Ramos (cell line): ENCODE data around the gene SULT4A1.

Experiments
- in situ Hi-C: fragments of 300-500 bp; cut with MboI; formaldehyde crosslinking; loops from one replicate; pipeline ENCODE4 v1.14.3; 2022; ENCODE audit warnings: low sequenced_read_pairs; ENCODE audit not compliant: unreplicated experiment

The SULT4A1 gene

DNA sequence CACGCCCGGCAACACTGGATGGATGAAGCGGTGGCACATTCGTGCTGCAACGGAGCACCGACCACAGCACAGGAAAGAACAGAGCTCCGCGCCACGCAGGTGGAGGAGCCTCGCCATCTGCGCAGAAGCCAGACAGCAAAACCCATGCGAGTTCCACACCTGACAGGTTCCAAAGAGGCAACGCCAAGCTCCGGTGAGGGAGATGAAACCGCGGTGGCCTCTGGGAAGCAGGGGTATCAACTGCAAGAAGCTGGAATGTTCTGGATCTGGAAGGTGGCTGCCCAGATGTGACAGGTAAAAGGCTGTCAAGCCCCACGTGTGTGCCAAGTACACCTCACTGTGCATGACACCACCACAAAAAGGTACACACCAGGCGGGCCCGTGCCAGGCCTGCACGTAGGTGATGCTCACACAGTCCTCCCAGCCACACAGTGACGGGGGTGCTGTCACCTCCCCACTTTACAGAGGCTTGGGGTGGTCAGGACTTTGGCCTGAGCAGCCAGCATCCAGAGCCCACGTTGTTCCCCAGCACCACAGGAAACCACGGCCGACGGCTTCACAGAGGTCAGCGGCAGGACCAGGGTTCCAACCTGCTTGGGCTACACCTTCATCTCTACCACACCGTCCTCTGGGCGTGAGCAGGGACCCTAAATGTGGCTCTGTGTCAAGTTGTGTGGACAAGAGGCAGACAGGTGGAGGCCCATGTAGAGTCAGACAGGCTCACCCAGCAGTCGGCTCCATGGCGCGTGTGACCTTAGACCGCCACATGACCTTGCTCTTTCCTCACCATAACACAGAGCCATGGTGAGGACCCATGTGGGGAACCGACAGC lies 30.5 kb downstream of the SULT4A1 start:
- in situ Hi-C loops = no loop called here

DNA sequence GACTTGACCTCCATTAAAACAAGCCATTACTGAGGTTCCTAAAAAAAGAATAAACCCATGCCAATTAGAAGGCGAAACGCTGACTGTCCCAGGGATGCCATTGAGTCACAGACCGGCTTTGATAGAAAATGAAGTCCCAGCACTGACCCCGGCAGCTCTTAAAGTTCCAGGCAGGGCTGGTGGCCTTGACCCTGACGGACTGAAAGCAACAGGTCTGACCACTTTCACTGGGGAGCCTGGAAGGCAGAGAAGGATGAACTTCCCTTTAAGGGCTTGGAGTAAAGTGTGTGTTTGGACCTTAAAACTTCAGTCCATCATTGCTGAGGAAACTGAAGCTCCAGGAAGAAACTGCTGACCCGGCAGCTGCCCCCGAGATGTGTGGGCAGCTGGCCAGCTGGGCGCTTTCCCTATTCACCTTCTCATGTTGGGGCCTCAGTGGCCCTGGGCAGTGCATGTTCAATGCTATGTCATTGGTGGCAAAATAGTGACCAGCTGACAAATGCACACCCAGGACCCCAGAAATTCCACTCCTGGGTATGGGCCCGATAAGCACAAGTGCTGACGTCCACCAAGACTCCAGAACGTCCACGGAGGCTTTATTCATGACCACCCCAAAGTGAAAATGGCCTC lies 31.3 kb downstream of the SULT4A1 start:
- in situ Hi-C loops = no loop called here

DNA sequence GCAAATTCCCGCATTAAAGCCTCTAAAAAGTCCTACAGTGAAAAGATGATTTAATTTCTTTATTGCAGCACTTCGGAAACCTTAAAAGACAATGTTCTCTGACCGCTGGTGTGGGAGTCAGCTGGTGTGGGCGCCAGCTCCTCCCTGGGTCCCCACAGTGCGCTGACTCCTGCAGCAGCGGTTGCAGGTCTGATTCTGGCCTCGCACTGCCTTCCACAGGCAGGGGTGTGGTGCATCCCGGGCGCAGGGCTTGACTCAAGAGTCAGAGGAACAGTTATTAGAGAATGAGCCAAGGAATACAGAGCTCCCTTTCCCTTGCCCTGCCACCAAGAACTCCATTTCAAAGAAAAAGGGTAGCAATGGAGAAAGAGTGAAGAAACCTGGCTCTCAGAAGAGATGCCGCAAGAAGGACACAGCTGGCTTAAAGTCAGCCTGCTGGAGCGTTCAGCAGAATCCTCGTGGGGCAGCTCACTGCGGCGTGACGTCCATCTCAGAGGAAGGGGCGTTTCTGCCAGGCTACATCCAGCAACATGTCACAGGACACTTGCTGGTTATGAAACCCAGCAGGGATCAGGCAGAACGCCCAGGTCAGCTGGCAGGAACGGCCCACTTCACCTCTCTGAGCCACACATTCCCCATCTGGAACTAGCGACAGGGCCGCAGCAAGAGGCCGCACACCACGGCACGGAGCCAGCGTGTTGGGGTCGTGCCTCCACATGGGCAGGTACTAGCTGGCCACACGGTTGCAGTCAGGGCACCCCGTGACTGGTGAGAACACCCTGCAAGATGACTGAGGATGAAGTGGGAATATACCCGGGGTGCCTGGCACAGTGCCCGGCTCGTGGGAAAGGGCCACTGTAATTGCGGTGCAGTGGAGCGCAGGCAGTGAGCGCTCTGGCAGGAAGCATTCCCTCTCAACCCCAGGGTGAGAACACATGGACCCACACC lies 32.1 kb downstream of the SULT4A1 start:
- in situ Hi-C loops = no loop called here

- in situ Hi-C loops = no loop called here
Observed at GRCh38 chr22:43828998-43829782, 33.1 kb downstream of the SULT4A1 start.

- in situ Hi-C loops = no loop called here
Observed at GRCh38 chr22:43828725-43828997, 33.7 kb downstream of the SULT4A1 start.

DNA sequence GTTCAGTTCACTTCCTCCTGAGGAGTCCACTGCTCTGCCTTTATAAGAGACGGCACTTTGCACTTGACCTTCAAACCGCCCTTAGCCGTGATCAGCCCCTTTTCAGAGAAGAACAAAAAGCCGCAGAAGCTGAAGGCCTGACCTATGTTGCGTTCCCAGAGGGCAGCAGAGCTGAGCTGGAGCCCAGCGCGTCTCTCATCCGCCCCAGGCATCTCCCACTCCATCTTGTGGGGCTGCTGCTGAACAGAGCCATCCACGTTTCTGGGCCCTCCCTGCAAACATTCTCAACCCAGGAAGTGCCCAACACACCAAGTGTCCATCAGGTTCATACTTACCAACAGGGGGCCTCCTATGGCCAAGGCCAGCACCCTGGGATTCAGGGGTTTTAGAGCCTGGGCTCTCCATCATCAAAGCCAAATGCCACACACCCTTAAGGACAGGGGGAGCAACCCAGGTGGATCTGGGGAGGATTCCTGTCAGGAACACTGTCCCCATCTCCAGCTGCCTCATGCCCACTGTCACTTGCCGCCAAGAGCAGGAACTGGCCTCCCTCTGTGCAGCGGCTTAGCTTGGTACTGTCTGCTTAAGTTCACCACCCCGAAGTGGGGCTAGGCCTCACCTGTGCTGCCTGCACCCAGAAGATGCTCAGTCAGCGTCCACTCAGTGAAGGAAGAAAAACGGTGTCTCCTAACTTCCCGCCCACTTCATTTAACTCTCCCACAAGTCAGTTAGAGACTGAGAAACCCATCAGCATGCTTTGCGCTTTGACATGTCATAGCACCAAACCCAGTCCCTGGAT lies 34.2 kb downstream of the SULT4A1 start:
- in situ Hi-C loops = no loop called here

- in situ Hi-C loops = no loop called here
Observed at GRCh38 chr22:43827003-43827735, 35.1 kb downstream of the SULT4A1 start.

GRCh38 chr22:43826142-43827002 lies 35.9 kb downstream of the SULT4A1 start:
- in situ Hi-C loops = no loop called here

GRCh38 chr22:43825651-43826050 lies 36.7 kb downstream of the SULT4A1 start:
- in situ Hi-C loops = no loop called here

- in situ Hi-C loops = no loop called here
Observed at GRCh38 chr22:43824724-43825420, 37.4 kb downstream of the SULT4A1 start.

DNA sequence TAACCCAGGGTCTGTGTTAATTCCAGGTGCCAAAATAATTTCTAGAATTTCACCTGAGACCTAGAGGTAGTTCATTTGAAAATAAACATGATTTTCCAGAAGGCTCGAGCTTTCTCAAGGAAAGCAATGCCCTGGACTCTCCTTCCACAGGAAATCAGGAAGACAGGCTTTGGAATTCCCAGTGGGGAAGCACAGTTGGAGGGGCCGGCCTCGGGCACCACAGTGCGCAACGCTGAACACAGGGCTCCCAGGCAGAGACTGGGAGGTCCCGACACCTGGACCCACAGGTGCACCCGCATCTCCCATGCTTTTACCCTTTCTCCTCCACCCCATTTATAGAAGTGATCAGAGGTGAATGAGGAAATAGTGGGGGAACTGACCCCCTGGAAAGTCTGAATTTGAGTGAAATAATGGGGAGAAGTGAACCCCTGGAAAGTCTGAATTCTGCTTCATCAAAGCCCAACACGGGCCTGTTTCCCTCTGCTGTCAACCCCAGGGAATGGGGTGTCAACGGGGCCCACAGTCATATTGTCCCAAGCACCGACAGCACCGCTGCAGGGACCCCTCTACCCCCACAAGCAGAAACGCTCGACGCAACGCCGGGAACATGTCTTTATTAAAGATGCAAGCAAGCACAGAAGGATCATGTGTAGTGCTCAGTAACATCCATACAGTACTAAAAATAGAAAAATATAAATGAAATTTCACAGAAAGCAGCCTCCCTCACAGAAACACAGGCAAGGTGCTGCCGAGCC lies 38.2 kb downstream of the SULT4A1 start:
- in situ Hi-C loops = no loop called here

- in situ Hi-C loops = no loop called here
Observed at GRCh38 chr22:43823353-43823908, 38.9 kb downstream of the SULT4A1 start.

DNA sequence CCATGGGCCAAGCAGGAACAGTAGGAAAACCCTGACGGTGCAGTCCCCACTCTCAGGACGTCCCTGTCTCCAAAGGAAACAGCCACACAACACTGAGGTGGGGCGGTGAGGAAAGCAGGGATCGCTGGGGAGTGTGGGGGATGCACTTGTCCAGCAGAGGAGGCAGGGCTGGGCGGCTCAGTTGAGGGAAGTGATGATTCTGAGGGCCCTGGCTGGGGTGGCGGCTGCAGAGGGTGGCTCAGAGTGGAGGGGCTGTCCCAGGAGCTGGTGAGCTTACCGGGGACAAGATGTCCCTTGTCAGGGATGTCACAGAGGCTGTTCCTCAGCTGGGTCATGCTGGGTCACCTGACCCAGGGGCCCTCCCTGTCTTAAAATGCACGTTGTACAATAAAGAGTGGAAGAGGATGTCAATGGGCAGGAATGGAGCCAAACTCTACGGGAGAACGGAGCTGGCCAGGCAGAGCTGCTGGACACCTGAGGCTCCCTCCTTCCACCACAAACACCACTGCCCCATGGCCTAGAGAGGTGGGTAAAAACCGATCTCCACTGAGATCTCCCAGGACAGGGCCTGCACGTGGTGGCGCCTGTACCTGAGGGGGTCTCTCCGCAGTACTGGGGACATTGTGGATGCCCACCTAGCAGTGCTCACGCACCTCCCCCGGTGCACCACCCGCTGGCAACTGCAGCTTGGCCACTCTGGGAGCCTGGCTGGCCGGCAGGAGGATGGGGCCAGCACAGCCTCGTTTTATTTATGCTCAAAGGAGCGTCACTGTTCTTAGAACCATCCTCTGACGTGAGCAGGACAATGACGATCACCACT lies 40.5 kb downstream of the SULT4A1 start:
- in situ Hi-C loops = no loop called here

GRCh38 chr22:43820651-43821305 lies 41.5 kb downstream of the SULT4A1 start:
- in situ Hi-C loops = no loop called here
